Measurements from ENCODE around the gene SGMS1.
"Not testable (repeated sequence)": the region's sequence is repeated elsewhere in the genome, so short reads cannot be mapped to it uniquely, and the experiment has no call there.

The SGMS1 gene

DNA sequence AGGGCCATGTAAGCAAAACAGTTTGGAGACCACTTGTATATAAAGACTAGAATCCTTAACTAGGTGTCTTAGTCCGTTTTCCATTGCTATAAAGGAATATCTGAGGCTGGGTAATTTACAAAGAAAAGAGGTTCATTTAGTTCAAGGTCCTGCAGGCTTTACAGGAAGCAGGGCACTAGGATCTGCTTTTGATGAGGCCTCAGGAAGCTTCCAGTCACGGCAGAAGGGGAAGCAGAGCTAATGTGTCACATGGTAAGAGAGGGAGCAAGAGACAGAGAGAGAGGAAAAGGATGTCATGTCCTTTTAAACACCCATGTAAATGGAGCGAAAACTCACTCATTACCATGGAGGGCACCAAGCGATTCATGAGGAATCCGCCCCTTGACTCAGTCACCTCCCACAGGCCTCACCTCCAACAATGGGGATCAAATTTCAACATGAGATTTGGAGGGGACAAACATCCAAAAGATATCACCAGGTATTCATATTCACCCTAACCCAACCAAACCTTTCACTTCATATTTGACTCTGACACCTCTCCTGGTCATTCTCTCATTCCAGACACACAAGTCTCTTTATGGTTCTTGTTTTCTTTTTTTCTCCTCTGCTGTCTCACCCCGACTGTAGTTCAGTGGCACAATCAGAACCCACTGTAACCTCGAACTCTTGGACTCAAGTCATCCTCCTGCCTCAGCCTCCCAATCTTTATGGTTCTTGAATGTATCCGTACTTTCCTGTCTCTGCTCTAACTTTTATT is 342.4 kb downstream of the SGMS1 start:
- no peak for DNase-seq

DNA sequence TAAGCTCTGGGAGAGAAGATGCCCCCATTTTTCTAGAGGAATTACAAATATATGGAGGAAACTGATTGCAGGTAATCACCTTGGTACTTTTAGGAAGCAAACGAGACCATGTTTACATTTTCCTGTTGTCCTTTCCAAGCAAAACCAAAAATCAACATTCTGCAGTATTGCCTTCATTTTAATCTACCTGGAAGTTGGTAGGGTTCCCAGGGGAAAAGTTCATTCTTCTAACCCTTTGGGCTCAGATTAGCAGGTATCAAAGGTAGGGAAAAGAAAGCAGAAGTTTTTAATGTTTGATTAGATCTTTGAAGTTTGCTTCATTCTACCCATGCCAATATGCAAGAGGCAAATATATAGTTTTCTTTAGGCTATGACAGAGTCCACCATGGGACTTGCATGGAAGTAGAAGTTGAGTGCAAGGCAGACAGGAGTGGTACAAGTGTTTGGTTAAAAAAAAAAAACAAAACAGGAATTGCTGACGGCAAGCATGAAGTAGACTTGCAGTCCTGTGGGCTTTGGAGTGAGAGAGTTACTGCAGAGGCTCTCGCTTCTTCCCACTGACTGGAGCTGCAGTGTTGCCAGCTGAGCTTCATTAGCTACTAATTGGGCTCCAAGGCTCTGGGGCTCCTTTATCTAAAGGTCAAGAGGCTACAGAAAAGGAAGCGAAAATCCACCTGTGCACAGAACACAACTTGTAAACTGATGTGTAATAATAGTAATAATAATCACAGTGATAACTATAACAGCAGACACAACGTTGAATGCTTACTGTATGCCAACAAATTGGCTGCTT is 343.5 kb downstream of the SGMS1 start:
- DNase-seq, result no peak

DNA sequence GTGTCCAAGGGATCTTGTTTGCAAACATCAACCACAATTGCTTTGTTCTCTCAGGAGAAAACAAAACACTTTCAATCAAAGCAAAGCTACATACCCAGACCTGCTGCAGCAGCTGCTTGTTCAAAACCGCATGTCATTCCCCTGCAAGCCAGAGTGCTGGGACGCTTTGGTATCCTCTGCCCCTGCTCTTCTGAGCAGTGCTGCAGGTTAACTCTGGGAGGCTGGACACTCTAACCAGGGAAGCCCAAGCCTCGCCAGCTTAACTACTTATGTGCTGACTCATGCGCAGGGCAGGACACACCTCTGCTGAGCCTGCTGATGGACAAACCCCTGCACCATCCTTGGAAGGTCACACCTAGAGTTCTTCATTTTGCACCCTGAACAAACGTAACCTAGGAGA is 344.3 kb downstream of the SGMS1 start:
- DNase-seq, result no peak

DNA sequence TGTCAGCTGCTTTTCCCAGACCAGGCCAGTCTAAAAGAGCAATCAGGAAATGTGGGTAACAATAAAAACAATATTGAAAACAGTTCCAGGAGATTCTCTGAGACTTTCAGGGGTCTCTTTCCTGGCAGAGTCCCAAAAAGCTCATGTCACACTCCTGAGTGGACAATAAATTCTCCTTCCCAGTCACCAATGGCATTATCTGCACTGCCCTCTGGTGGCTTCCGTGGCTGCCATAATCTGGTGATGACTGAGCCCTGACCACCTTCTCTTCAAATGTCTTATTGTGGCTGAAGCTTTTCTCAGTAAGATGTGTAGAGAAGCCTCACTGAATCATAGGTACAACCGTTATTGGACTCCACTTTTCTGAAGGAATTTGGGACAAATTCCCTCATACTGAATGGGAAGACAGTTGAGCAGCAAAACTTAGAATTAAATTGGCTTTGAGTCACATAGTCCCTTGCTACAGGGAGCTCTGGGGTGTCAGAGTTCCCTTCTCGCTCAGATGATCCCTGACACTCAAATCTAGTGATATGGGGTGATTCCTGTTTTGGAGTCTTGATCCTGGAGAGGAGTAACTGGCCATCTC is 348.0 kb downstream of the SGMS1 start:
- DNase-seq, result no peak

DNA sequence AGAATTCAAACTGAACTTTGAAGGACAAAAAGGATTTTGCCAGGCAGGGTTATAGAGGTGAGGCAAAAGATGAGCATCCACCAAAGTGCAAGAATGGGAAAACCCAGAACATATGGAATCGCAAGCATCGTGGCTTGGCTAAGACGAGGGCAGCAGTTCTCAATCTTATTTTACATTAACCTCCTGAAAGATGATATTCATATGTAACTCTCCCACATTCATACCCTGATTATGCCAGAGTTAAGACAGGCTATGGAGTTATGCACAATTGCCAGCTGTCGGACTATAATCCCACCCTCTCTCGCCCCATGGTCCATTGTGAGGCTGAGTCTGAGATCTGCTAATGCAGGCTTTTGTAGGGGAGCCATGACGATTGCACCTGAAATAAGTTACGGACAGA is 351.2 kb downstream of the SGMS1 start:
- DNase-seq, result no peak

DNA sequence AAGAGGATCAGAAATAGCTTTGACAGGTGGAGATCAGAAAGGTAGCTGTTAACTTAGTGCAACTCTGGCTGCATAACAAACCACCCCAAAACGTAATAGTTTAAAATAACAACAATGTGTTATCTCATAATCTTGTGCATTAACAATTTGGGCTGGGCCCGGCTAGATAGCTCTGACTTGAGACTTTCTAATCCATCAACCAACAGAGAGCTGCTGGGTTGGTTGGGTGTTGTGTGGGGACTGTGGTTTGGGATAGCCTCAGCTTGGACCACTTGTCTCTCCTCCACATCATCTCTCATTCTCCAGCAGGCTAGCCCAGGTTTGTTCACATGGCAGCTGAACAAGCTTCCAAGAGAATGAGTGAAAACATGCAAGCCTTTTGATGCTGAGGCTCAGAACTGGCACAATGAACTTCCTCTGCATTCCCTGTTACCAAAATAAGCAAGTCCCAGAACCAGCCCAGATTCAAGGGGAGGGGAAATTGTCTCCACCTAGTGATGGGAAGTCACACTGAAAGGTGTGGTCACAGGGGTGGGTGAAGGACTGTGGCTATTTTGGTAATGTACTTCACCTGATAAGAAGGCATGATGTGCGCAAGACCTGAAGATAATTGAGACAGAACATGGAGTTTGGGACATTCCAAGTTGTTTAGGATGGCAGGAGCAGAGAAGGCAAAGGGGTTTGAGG is 352.0 kb downstream of the SGMS1 start:
- DNase-seq, result no peak

DNA sequence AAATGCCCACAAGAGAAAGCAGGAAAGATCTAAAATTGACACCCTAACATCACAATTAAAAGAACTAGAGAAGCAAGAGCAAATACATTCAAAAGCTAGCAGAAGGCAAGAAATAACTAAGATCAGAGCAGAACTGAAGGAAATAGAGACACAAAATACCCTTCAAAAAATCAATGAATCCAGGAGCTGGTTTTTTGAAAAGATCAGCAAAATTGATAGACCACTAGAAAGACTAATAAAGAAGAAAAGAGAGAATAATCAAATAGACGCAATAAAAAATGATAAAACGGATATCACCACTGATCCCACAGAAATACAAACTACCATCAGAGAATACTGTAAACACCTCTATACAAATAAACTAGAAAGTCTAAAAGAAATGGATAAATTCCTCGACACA is 355.9 kb downstream of the SGMS1 start:
- DNase-seq, result not testable (repeated sequence)

DNA sequence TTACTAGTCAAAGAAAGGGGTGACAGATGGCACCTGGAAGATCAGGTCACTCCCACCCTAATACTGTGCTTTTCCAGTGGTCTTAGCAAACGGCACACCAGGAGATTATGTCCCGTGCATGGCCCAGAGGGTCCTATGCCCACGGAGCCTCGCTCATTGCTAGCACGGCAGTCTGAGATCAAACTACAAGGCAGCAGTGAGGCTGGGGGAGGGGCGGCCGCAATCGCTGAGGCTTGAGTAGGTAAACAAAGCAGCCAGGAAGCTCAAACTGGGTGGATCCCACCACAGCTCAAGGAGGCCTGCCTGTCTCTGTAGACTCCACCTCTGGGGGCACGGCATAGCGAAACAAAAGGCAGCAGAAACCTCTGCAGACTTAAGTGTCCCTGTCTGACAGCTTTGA is 361.1 kb downstream of the SGMS1 start:
- DNase-seq, result not testable (repeated sequence)

DNA sequence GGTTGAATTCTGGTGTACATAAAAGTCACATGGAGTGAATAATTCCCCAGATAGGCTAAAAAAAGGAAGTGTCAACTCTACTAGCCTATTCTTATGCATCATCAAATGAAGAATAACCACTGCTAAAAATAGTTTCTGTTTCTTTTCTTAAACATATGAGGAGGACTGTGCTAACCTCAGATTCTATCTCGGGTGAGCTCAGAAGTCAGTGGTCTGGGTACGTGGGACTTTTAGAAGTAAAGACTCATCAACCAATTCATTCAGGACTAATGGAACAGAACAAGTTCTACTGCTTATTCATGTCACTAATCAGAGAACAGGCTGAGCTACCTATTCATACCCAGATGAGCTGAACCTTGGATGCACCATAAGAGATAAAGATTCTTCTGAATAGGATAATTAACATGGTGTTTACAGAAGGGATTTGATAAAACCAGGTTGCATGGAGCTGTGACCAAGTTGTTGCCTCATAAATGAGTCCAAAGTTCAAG is 362.9 kb downstream of the SGMS1 start:
- DNase-seq, result no peak

All from activated effector memory CD4-positive, alpha-beta T cell treated with Interleukin-2 at 50 U/mL for 16 hours (primary cell).